GM18951 (cell line): ENCODE data around the gene DZIP1.

Source experiments
- POLR2A ChIP-seq: IDR thresholded peaks from 4 replicates; pipeline ENCODE4 v1.6.1; 2011; ENCODE audit warnings: mild to moderate bottlenecking; ENCODE audit not compliant: insufficient read length, insufficient read depth; ENCODE audit errors: extremely low read depth
- in situ Hi-C: fragments of 300-500 bp; cut with MboI; formaldehyde crosslinking; loops from one replicate; pipeline ENCODE4 v1.12.0; 2022; ENCODE audit warnings: low sequenced_read_pairs, mixed read lengths, inconsistent platforms; ENCODE audit not compliant: unreplicated experiment

The DZIP1 gene

DNA sequence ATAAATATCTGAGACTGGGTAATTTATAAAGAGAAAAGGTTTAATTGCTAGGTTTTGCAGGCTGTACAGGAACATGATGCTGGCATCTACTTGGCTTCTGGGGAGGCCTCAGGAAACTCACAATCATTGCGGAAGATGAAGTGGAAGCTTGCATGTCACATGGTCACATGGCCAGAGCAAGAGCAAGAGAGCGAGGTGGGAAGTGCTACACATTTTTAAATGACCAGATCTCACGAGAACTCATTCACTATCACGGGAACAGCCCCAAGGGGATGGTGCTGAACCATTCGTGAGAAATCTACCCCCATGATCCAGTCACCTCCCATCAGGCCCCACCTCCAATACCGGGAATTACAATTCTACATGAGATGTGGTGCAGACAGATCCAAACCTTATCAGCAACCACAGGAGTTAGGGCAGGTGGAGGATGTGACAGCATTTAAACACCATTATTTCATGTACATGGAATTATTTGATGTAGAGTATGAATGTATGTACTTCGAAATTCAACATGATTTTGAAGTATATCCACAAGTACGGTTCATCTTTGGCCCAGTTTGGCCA, 102.5 kb downstream of the DZIP1 start:
- in situ Hi-C loops, result loop anchor here (25.0 kb wide), 1 partner anchor 295 kb away; no protein-coding TSS in a partner anchor
- TF ChIP-seq POLR2A, result no peak

DNA sequence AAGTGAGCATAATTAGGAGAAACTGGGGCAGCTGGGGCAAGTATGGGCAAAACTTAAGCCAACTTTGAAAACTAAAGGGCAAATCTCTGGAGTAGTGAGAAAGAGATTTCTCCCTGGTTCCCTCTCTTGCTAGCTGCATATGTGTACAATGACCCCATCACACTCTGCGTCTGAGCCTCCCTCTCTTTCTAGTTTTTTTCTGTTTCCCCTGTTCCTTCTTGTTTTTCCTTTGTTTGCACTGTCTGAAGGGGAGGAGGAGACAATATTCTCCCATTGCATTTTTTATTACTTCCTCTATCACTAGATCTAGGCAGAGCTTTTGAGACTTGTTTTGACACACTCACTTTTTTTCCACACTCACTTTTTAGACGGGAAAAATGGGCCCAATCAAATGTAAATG, 103.2 kb downstream of the DZIP1 start:
- in situ Hi-C loops, result loop anchor here (25.0 kb wide), 1 partner anchor 296 kb away; no protein-coding TSS in a partner anchor
- TF ChIP-seq POLR2A, result no peak

DNA sequence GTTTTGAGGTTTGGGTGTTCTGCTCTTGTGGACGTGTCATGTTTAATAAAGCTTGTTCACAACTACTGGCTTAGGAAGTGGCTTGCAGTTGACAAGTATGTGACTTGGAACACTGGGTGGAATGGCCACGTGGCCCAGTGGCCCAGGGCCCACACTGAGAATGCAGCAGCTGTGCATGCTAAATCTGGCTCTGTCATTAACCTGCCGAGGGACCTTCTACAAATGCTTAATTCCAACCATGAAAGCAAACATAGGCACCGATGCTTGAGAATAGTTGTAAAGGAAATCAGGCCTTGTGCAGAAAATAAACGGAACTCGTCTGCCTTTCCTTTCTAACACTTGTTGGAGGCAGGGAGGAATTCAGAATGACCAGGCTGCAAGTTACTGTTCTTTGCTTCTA, 103.6 kb downstream of the DZIP1 start:
- no peak for TF ChIP-seq POLR2A
- in situ Hi-C loops, result loop anchor here (25.0 kb wide), 1 partner anchor 296 kb away; no protein-coding TSS in a partner anchor

DNA sequence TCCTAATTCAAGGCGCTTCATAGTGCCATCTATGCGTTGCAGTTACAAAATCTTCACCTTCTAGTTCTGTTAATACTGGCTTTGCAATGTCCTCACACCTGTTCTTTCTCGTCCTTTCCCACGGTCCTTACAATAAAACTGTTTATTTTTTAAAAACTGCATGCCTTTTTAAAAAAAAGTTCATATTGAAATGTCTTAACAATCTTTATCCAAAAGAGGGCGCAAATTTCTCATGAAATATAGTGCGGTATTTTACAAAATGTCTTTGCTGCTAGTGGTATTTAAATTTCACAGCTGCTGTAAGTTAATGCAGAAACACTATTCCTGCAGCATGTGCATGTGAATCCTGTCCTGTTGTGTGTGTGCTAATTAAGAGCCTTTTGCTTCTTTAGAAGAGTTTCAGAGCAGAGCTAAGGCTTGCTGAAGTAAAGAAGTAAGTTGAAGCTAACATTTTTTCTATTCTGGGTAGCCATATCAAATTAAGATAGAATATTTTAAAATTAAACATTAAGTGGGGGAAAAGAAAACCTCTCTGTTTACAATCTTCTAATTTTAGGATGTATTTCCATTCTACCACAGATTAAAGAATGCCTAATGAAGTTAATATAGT, 107.8 kb downstream of the DZIP1 start:
- in situ Hi-C loops, result loop anchor here (25.0 kb wide), 1 partner anchor 301 kb away; no protein-coding TSS in a partner anchor
- TF ChIP-seq POLR2A, result no peak

DNA sequence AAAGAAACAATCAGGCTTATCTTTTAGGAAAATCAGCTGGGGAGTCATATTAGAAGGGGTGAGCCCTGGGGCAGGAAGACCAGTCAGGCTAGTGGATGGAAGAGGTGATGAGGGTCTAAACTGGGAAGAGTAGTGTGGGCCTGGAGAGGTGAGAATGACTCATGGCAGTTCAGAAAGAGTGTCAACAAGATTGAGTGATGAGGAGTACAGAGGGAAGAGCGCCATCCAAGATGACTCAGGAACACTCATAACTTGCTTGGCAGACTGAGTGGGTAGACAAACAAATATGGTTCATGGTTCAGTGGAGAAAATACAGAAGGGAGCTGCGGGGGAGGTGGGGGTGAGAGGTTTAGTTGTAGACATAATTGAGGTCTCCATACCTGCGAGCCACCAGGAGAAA, 109.3 kb downstream of the DZIP1 start:
- in situ Hi-C loops, result loop anchor here (25.0 kb wide), 1 partner anchor 302 kb away; no protein-coding TSS in a partner anchor
- TF ChIP-seq POLR2A, result no peak

DNA sequence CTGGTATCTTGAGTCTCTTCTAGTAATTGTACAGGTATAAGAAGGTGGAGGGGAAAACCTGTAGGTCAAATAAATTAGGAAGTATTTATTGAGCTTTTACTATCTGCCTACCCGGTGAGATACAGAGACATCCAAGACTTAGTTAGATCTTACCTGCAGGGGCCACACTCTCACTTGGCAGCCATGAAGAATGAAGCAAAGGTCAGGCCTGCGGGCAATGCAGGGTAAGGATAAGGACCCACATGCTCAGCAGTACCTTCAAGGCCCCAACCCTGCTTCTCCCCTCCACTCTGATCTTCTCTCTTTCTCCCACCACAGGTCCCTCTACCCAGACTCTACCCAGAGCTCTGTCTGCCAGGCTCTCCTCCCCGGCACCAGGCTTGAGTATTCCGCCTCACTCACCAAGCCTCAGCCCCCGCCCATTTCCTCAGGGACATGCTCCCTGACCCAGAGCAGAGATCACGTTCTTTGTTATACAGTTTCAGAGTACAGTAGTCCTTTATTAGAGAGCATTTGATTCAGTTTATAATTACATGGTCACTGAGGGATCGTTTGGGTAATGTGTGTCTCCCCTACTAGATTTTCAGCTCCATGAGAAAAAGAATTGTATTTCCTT, 110.9 kb downstream of the DZIP1 start:
- in situ Hi-C loops, result loop anchor here (25.0 kb wide), 1 partner anchor 304 kb away; no protein-coding TSS in a partner anchor
- TF ChIP-seq POLR2A, result no peak

DNA sequence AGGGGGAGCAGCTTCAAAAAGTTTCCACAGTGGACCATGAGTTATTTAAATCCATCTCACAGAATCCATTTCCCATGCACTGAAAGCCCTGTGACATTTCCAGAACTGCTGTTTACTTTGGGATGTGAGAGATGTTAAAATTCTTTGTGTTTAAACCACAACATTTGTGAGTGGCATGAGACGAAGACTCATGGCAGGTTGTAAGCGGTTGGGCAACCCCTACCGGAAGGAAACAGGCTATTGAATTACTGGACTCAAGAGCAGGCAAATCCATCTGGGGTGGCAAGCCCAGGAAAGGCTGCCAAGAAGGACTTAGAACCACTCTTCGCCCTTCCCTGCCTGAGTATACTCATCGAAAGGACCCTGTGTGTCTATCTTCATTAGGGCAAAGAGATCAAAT, 114.3 kb downstream of the DZIP1 start:
- no peak for TF ChIP-seq POLR2A
- in situ Hi-C loops, result loop anchor here (25.0 kb wide), 1 partner anchor 307 kb away; no protein-coding TSS in a partner anchor
